IPS DF 6.9 (cell line): ENCODE data around the gene LMX1A.

Source experiments
- DNase-seq: peaks from one replicate; pipeline ENCODE4 v3.0.0-alpha.2; 2013; ENCODE audit warnings: low read depth, low spot score
- H3K27ac ChIP-seq: one replicate; pipeline ENCODE4 v1.5.1; 2013; ENCODE audit warnings: low read length, control low read depth
- H3K27me3 ChIP-seq: 2 replicates; pipeline ENCODE4 v1.6.1; 2013; ENCODE audit warnings: mild to moderate bottlenecking, low read length; ENCODE audit not compliant: control insufficient read depth, insufficient read depth
- H3K36me3 ChIP-seq: 2 replicates; pipeline ENCODE4 v1.6.1; 2013; ENCODE audit warnings: low read length; ENCODE audit not compliant: control insufficient read depth, insufficient read depth
- H3K4me1 ChIP-seq: 2 replicates; pipeline ENCODE4 v1.6.1; 2013; ENCODE audit warnings: low read length; ENCODE audit not compliant: control insufficient read depth, insufficient read depth
- H3K4me3 ChIP-seq: 2 replicates; pipeline ENCODE4 v1.5.1; 2013; ENCODE audit warnings: mild to moderate bottlenecking, low read length
- H3K9me3 ChIP-seq: 2 replicates; pipeline ENCODE4 v1.6.1; 2013; ENCODE audit warnings: low read length, inconsistent platforms; ENCODE audit not compliant: control insufficient read depth, insufficient read depth
- WGBS: extraction: QIAGEN DNeasy Blood & Tissue Kit; methylation state at CpG from one replicate; pipeline ENCODE4 v1.1.7; 2013; ENCODE audit warnings: mixed read lengths, missing lambda C conversion rate; ENCODE audit not compliant: insufficient read length, insufficient coverage; 5-methylcytosine and 5-hydroxymethylcytosine counted together

Gene LMX1A

GRCh38 chr1:165189913-165190312, 166.6 kb downstream of the LMX1A start:
- Histone ChIP-seq H3K36me3 (no peaks in the 10 kb centered on the region), H3K9me3 (no peaks in the 10 kb centered on the region), H3K27me3 (no peaks in the 10 kb centered on the region), H3K4me1 (no peaks in the 10 kb centered on the region), H3K27ac (no peak overlapping the region), H3K4me3 (no peak overlapping the region)
- no CpG with 5 or more reads among the region's 4 CpGs for WGBS
- no peak for DNase-seq

GRCh38 chr1:165189011-165189410, 167.5 kb downstream of the LMX1A start:
- Histone ChIP-seq H3K36me3 (no peaks in the 10 kb centered on the region), H3K27me3 (no peaks in the 10 kb centered on the region), H3K4me1 (no peaks in the 10 kb centered on the region), H3K9me3 (no peaks in the 10 kb centered on the region), H3K27ac (no peak overlapping the region), H3K4me3 (no peak overlapping the region)
- no CpG with 5 or more reads among the region's 2 CpGs for WGBS
- no peak for DNase-seq

- Histone ChIP-seq H3K27ac (no peak overlapping the region), H3K27me3 (no peaks in the 10 kb centered on the region), H3K4me3 (no peak overlapping the region), H3K36me3 (no peaks in the 10 kb centered on the region), H3K9me3 (peaks cover 2% of the 10 kb centered on the region), H3K4me1 (no peaks in the 10 kb centered on the region)
- no CpG with 5 or more reads among the region's 3 CpGs for WGBS
- DNase-seq = no peak
Measured at GRCh38 chr1:165187031-165188009, 169.2 kb downstream of the LMX1A start.

- Histone ChIP-seq H3K9me3 (peaks cover 2% of the 10 kb centered on the region), H3K4me1 (no peaks in the 10 kb centered on the region), H3K27ac (no peak overlapping the region), H3K36me3 (no peaks in the 10 kb centered on the region), H3K4me3 (no peak overlapping the region), H3K27me3 (no peaks in the 10 kb centered on the region)
- DNase-seq = no peak
- no CpG with 5 or more reads among the region's 4 CpGs for WGBS
Measured at GRCh38 chr1:165185161-165185889, 171.2 kb downstream of the LMX1A start.

- WGBS = no CpG with 5 or more reads among the region's 3 CpGs
- H3K4me1 ChIP-seq = no peaks in the 10 kb centered on the region
- DNase-seq = no peak
- H3K9me3 ChIP-seq = peaks cover 2% of the 10 kb centered on the region
- H3K27ac ChIP-seq = no peak overlapping the region
- no peak overlapping the region for H3K4me3 ChIP-seq
- H3K27me3 ChIP-seq = no peaks in the 10 kb centered on the region
- no peaks in the 10 kb centered on the region for H3K36me3 ChIP-seq
Measured at GRCh38 chr1:165182975-165183374, 173.5 kb downstream of the LMX1A start.

- Histone ChIP-seq H3K27ac (no peak overlapping the region), H3K36me3 (no peaks in the 10 kb centered on the region), H3K4me1 (0 out of 2 replicates have a peak, but pooled peaks cover 1% of the 10 kb centered on the region), H3K9me3 (peaks cover 2% of the 10 kb centered on the region), H3K4me3 (no peak overlapping the region), H3K27me3 (no peaks in the 10 kb centered on the region)
- DNase-seq = no peak
- WGBS = no CpG with 5 or more reads among the region's 6 CpGs
Measured at GRCh38 chr1:165179306-165179705, 177.2 kb downstream of the LMX1A start.

GRCh38 chr1:165174491-165174890, 182.0 kb downstream of the LMX1A start:
- Histone ChIP-seq H3K27me3 (no peaks in the 10 kb centered on the region), H3K9me3 (no peaks in the 10 kb centered on the region), H3K4me3 (no peak overlapping the region), H3K27ac (no peak overlapping the region), H3K4me1 (0 out of 2 replicates have a peak, but pooled peaks cover 1% of the 10 kb centered on the region), H3K36me3 (no peaks in the 10 kb centered on the region)
- WGBS = no CpG with 5 or more reads among the region's 4 CpGs
- no peak for DNase-seq

- no peak for DNase-seq
- no CpG with 5 or more reads among the region's 4 CpGs for WGBS
- H3K27me3 ChIP-seq = no peaks in the 10 kb centered on the region
- H3K36me3 ChIP-seq = no peaks in the 10 kb centered on the region
- H3K4me3 ChIP-seq = no peak overlapping the region
- no peak overlapping the region for H3K27ac ChIP-seq
- H3K4me1 ChIP-seq = 0 out of 2 replicates have a peak, but pooled peaks cover 1% of the 10 kb centered on the region
- H3K9me3 ChIP-seq = no peaks in the 10 kb centered on the region
Measured at GRCh38 chr1:165173818-165174217, 182.7 kb downstream of the LMX1A start.

- no peak for DNase-seq
- Histone ChIP-seq H3K27me3 (no peaks in the 10 kb centered on the region), H3K36me3 (no peaks in the 10 kb centered on the region), H3K4me3 (no peak overlapping the region), H3K4me1 (0 out of 2 replicates have a peak, but pooled peaks cover 1% of the 10 kb centered on the region), H3K27ac (no peak overlapping the region), H3K9me3 (no peaks in the 10 kb centered on the region)
- no CpG with 5 or more reads among the region's 2 CpGs for WGBS
Measured at GRCh38 chr1:165173409-165173808, 183.1 kb downstream of the LMX1A start.

GRCh38 chr1:165172666-165173065, 183.8 kb downstream of the LMX1A start:
- DNase-seq = no peak
- Histone ChIP-seq H3K27me3 (no peaks in the 10 kb centered on the region), H3K4me1 (0 out of 2 replicates have a peak, but pooled peaks cover 1% of the 10 kb centered on the region), H3K27ac (no peak overlapping the region), H3K36me3 (no peaks in the 10 kb centered on the region), H3K9me3 (no peaks in the 10 kb centered on the region), H3K4me3 (no peak overlapping the region)
- WGBS = no CpG with 5 or more reads among the region's 2 CpGs
